ENCODE data around the gene SUCLG2. TPM values are rescaled to one million over a fixed set of nuclear protein-coding genes. Genes with fewer than 3 reads are reported as not detected.

Gene SUCLG2
- total and polyA plus RNA-seq, 10 of the 15 experiments (the other 5 are each of a cell fraction or from before 2014, with no cell fraction given): 17.8 to 50.9 (median 37.2) TPM

DNA sequence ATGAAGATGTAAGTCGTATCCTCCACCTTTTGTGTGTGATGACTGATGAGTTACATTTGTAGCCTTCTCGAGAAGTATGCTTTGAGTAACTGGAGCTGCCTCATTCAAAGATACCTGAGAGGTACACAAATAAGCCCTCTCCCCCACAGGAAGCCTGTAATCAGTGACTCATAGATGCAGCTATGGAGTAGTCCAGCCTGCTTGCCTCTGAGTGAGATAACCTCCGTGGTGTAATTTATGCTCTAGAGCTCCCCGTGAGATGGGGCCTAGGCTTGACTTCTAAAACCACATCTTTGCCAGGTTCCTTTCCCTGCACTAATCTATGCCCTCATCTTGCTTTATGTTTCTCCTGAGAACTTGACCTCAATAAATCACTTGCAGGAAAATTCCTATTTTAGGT is 291.7 kb downstream of the SUCLG2 start:
- no TSS peak for BruUV-seq (replicated peaks)
- no peaks in the 10 kb centered on the region for H3K27me3 ChIP-seq (replicated peaks in 1 of 2; ENCODE audit: control insufficient read depth in 2 of 2, insufficient read depth in 2 of 2, low read length in 1 of 2)
- no peak for TF ChIP-seq STAT1 (conservative IDR thresholded peaks at IDR 0.05)
- TF ChIP-seq ZSCAN29 (IDR thresholded peaks at IDR 0.05): no peak
- TF ChIP-seq BCL11A (IDR thresholded peaks at IDR 0.05; ENCODE audit: low read depth, low read length): no peak
- TF ChIP-seq SMARCA5 (IDR thresholded peaks at IDR 0.05): no peak
- no peak for TF ChIP-seq NFIC (IDR thresholded peaks at IDR 0.05; ENCODE audit: low read depth, low read length)
- TF ChIP-seq MAX (IDR thresholded peaks at IDR 0.05; ENCODE audit: low read depth, low read length): no peak
- no peak for TF ChIP-seq FOS (IDR thresholded peaks at IDR 0.05; ENCODE audit: borderline replicate concordance, extremely low read depth, insufficient read length)
- RAD21 ChIA-PET (ENCODE audit: unreplicated experiment): no interaction called here
- FAIRE-seq (no peak), ATAC-seq (no peak), DNase-seq (ENCODE audit: low read depth, low spot score) (no peak)
- H2AFZ ChIP-seq (ENCODE audit: control insufficient read depth, low read depth, low read length): no peak overlapping the region
- SMC1A ChIA-PET (ENCODE audit: uncharacterized antibody, unreplicated experiment): no interaction called here
- no peak overlapping the region for H3K4me3 ChIP-seq
- 14% methylated on average over 4 of the region's 4 CpGs for WGBS (ENCODE audit: insufficient coverage, insufficient replicate concordance, low lambda C conversion rate, missing lambda C conversion rate)
- H4K20me1 ChIP-seq (ENCODE audit: control insufficient read depth, insufficient read depth): no peaks in the 10 kb centered on the region
- H3K4me1 ChIP-seq (ENCODE audit: control insufficient read depth, insufficient read depth, low read length): no peaks in the 10 kb centered on the region; the same call in 1 of the 2 replicates
- in situ Hi-C loops (cut with MboI) (no loop called here), intact Hi-C loops (cut with micrococcal nuclease; ENCODE audit: unreplicated experiment) (no loop called here)
- H3K79me2 ChIP-seq (ENCODE audit: control insufficient read depth, insufficient read depth, low read length): no peaks in the 10 kb centered on the region
- no peak overlapping the region for H3K4me2 ChIP-seq (ENCODE audit: control insufficient read depth, insufficient read depth)
- H3K36me3 ChIP-seq (ENCODE audit: control insufficient read depth in 2 of 2, insufficient read depth in 2 of 2, low read length in 1 of 2): no peaks in the 10 kb centered on the region
- H3K9me3 ChIP-seq (replicated peaks; ENCODE audit: control insufficient read depth, insufficient read depth, low read length): no peaks in the 10 kb centered on the region
- CTCF ChIA-PET: interaction anchor here (0.9 to 1.4 kb wide), 3 partner anchors 15 to 249 kb away, joined by 3 read pairs; no protein-coding TSS in a partner anchor
- H3K9ac ChIP-seq (ENCODE audit: control insufficient read depth, insufficient read depth, low read length): no peak overlapping the region
- POLR2A ChIA-PET: no interaction called here
- no peak overlapping the region for H3K27ac ChIP-seq (ENCODE audit: control insufficient read depth, insufficient read depth)

- SMC1A ChIA-PET (ENCODE audit: uncharacterized antibody, unreplicated experiment): no interaction called here
- Histone ChIP-seq H3K79me2 (ENCODE audit: control insufficient read depth, insufficient read depth, low read length) (no peaks in the 10 kb centered on the region), H3K27me3 (replicated peaks in 1 of 2; ENCODE audit: control insufficient read depth in 2 of 2, insufficient read depth in 2 of 2, low read length in 1 of 2) (no peaks in the 10 kb centered on the region), H3K36me3 (ENCODE audit: control insufficient read depth in 2 of 2, insufficient read depth in 2 of 2, low read length in 1 of 2) (no peaks in the 10 kb centered on the region), H3K9me3 (replicated peaks; ENCODE audit: control insufficient read depth, insufficient read depth, low read length) (no peaks in the 10 kb centered on the region), H3K4me3 (no peak overlapping the region), H3K27ac (ENCODE audit: control insufficient read depth, insufficient read depth) (no peak overlapping the region), H3K4me1 (ENCODE audit: control insufficient read depth, insufficient read depth, low read length) (no peaks in the 10 kb centered on the region; the same call in 1 of the 2 replicates), H2AFZ (ENCODE audit: control insufficient read depth, low read depth, low read length) (no peak overlapping the region), H3K9ac (ENCODE audit: control insufficient read depth, insufficient read depth, low read length) (no peak overlapping the region), H3K4me2 (ENCODE audit: control insufficient read depth, insufficient read depth) (no peak overlapping the region), H4K20me1 (ENCODE audit: control insufficient read depth, insufficient read depth) (no peaks in the 10 kb centered on the region)
- POLR2A ChIA-PET: no interaction called here
- ATAC-seq (no peak), FAIRE-seq (no peak), DNase-seq (ENCODE audit: low read depth, low spot score) (no peak)
- intact Hi-C loops (cut with micrococcal nuclease; ENCODE audit: unreplicated experiment): no loop called here
- in situ Hi-C loops (cut with MboI): no loop called here
- CTCF ChIA-PET: interaction anchor here (0.9 to 1.4 kb wide), 2 partner anchors 16 to 248 kb away, joined by 3 read pairs; no protein-coding TSS in a partner anchor
- BruUV-seq (replicated peaks): no TSS peak
- RAD21 ChIA-PET (ENCODE audit: unreplicated experiment): no interaction called here
- TF ChIP-seq SMAD5 (IDR thresholded peaks at IDR 0.05; ENCODE audit: low read depth): no peak
- no peak for TF ChIP-seq ATF2 (IDR thresholded peaks at IDR 0.05; ENCODE audit: low read length)
- no peak for TF ChIP-seq NR2F1 (conservative IDR thresholded peaks at IDR 0.05)
- TF ChIP-seq CBX3 (IDR thresholded peaks at IDR 0.05; ENCODE audit: borderline replicate concordance, low read depth): no peak
- TF ChIP-seq RELB (IDR thresholded peaks at IDR 0.05; ENCODE audit: low read depth): no peak
- no peak for TF ChIP-seq FOXM1 (IDR thresholded peaks at IDR 0.05; ENCODE audit: low read depth, low read length)
- no peak for TF ChIP-seq BRCA1 (IDR thresholded peaks at IDR 0.05; ENCODE audit: low read depth, low read length)
- TF ChIP-seq, protein P1, sequence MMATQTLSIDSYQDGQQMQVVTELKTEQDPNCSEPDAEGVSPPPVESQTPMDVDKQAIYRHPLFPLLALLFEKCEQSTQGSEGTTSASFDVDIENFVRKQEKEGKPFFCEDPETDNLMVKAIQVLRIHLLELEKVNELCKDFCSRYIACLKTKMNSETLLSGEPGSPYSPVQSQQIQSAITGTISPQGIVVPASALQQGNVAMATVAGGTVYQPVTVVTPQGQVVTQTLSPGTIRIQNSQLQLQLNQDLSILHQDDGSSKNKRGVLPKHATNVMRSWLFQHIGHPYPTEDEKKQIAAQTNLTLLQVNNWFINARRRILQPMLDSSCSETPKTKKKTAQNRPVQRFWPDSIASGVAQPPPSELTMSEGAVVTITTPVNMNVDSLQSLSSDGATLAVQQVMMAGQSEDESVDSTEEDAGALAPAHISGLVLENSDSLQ (IDR thresholded peaks at IDR 0.05): no peak
- TF ChIP-seq MXI1 (IDR thresholded peaks at IDR 0.05; ENCODE audit: low read depth, low read length): no peak
- TF ChIP-seq IKZF1 (conservative IDR thresholded peaks at IDR 0.05): no peak
- no peak for TF ChIP-seq STAT1 (conservative IDR thresholded peaks at IDR 0.05)
These were observed 292.6 kb downstream of the SUCLG2 start for GRCh38 chr3:67361770-67362169.
